ENCODE data around the gene CBLB.

Gene CBLB

GRCh38 chr3:105613120-105613519, 255.7 kb downstream of the CBLB start:
- DNase-seq = peak; percentile 20

- no peak for DNase-seq
These were observed 257.3 kb downstream of the CBLB start for GRCh38 chr3:105611304-105612192.

GRCh38 chr3:105610473-105610872, 258.3 kb downstream of the CBLB start:
- DNase-seq = no peak

- no peak for DNase-seq
These were observed 260.2 kb downstream of the CBLB start for GRCh38 chr3:105608623-105609022.

- DNase-seq = no peak
These were observed 262.8 kb downstream of the CBLB start for GRCh38 chr3:105606016-105606415.

Data from retina (tissue), 1 donor.